ENCODE results near the gene PTPRD.

DNA sequence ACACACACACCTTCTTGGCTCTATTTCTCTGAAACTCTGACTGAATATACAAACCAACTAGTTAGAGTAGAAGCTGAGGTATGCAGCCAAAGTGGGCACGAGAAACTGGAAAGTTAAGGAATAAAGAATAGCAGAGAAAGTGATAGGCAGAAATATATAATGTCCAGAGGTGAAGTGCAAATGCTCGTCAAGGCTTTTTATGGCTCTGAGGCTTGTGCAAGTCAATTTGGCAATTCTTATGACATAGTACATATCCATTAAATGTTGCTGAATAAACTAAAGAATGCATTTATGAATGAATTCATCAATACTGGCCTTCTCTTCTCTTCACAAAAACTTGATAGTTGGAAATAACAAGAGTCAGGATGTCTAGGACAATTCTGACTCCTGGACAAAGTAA lies 2323.1 kb downstream of the PTPRD start:
- TF ChIP-seq CTCF (conservative IDR thresholded peaks at IDR 0.05; ENCODE audit: low read depth in 2 of 2) (no peak), EZH2phosphoT487 (IDR thresholded peaks at IDR 0.05; ENCODE audit: unreplicated experiment) (no peak), CREB1 (CRISPR knock-in tag; IDR thresholded peaks at IDR 0.05; ENCODE audit: low read depth) (no peak), EZH2 (IDR thresholded peaks at IDR 0.05; ENCODE audit: low read depth, unreplicated experiment) (no peak), POLR2AphosphoS5 (IDR thresholded peaks at IDR 0.05; ENCODE audit: low read depth) (no peak), JUNB (IDR thresholded peaks at IDR 0.05; ENCODE audit: unreplicated experiment) (no peak), ZNF114 (CRISPR knock-in tag; IDR thresholded peaks at IDR 0.05) (no peak), STAT1 (IDR thresholded peaks at IDR 0.05; ENCODE audit: unreplicated experiment) (no peak), ZNF331 (CRISPR knock-in tag; IDR thresholded peaks at IDR 0.05; ENCODE audit: low read depth) (no peak)
- TF ChIP-seq, protein P1, sequence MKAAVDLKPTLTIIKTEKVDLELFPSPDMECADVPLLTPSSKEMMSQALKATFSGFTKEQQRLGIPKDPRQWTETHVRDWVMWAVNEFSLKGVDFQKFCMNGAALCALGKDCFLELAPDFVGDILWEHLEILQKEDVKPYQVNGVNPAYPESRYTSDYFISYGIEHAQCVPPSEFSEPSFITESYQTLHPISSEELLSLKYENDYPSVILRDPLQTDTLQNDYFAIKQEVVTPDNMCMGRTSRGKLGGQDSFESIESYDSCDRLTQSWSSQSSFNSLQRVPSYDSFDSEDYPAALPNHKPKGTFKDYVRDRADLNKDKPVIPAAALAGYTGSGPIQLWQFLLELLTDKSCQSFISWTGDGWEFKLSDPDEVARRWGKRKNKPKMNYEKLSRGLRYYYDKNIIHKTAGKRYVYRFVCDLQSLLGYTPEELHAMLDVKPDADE (IDR thresholded peaks at IDR 0.05): no peak
- TF ChIP-seq, protein P2, sequence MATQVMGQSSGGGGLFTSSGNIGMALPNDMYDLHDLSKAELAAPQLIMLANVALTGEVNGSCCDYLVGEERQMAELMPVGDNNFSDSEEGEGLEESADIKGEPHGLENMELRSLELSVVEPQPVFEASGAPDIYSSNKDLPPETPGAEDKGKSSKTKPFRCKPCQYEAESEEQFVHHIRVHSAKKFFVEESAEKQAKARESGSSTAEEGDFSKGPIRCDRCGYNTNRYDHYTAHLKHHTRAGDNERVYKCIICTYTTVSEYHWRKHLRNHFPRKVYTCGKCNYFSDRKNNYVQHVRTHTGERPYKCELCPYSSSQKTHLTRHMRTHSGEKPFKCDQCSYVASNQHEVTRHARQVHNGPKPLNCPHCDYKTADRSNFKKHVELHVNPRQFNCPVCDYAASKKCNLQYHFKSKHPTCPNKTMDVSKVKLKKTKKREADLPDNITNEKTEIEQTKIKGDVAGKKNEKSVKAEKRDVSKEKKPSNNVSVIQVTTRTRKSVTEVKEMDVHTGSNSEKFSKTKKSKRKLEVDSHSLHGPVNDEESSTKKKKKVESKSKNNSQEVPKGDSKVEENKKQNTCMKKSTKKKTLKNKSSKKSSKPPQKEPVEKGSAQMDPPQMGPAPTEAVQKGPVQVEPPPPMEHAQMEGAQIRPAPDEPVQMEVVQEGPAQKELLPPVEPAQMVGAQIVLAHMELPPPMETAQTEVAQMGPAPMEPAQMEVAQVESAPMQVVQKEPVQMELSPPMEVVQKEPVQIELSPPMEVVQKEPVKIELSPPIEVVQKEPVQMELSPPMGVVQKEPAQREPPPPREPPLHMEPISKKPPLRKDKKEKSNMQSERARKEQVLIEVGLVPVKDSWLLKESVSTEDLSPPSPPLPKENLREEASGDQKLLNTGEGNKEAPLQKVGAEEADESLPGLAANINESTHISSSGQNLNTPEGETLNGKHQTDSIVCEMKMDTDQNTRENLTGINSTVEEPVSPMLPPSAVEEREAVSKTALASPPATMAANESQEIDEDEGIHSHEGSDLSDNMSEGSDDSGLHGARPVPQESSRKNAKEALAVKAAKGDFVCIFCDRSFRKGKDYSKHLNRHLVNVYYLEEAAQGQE (IDR thresholded peaks at IDR 0.05; ENCODE audit: unreplicated experiment): no peak
